Measurements from ENCODE around the gene LYL1. TPM values are rescaled to one million over a fixed set of nuclear protein-coding genes. Genes with fewer than 3 reads are reported as not detected.

The LYL1 gene
- total RNA-seq, 1 donor from 2014 or later, result 25.4 TPM

DNA sequence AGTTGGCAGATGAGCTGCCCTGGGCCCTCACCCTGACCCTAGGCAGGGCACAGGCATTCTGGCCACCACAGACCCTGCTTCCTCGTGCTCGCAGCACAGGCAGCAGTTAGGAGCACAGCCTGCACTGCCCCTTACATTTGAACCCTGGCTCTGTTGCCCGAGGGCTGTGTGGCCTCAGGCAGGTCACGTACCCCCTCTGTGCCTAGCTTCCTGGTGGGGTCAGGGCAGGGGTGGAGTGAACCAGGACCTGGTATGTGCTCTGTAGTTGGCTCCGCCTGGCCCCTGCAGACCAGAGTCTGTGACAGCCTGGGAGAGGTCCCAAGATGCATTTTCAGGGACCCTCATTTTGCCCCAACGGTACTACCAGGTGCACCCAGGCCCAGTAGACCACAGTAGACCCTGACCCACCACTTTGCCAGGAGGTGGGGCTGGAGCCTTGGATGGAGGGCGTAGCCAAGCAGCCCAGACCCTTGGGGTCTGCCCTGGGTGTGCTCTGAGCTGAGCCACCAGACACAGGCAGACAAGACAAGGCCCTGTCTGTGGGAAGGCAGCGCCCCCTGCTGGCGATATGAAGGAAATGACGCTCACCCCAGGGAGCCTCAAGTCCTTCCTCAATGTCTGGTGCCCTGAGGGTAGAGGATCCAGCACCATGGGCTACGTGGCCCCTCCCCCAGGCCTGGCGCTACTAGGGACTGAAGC lies 9.1 kb downstream of the LYL1 start:
- peak; percentile 61 to 86 for DNase-seq (ENCODE audit: low read depth in 2 of 2)

DNA sequence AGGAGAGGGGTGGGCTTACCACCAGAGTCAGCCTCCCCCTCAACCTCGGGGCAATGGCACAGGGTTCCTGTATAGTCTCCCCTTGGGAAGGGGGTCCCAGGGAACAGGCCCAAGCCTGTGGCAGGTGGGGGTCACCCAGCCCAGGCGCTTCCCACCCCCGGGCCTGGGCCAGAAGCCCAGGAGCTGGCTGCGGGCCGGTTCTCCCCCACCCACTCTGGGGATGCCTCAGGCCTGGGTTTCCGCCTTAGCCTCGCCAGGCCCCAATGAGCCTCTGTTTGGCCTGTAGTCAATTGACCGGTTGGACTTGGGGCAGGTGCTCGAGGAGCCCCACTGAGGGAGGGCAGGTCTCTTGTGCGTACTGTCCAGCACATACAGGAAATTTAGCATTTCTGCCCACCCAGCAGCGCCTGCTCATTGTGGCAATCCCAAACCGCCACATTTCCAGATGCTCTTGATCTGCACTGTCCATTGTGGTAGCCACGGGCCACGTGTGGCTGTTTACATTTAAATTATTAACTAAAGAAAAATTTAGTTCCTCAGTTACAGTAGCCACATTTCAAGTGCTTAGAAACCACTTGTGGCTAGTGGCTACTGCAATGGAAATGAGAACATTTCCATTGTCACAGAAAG lies 9.9 kb downstream of the LYL1 start:
- no peak for DNase-seq (ENCODE audit: low read depth in 2 of 2)

DNA sequence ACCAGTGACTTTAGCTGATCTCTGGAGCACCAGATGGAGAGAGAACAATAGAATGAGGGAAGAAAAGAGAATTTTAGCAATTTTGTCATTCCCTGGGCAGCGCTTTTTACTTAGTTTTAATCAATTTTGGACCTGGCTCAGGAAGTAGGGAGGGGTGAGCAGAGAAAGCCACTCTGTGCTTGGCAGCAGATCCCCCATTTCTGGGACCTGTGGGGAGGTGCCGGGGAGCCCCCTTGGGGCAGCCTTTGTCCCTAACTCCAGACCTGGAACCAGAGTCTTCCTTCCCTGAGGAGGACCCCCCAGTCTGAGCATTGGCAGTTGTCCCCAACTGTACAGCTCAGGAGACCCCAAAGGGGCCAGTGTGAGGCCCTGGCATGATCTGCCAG lies 10.5 kb downstream of the LYL1 start:
- DNase-seq (ENCODE audit: low read depth in 2 of 2), result no peak

DNA sequence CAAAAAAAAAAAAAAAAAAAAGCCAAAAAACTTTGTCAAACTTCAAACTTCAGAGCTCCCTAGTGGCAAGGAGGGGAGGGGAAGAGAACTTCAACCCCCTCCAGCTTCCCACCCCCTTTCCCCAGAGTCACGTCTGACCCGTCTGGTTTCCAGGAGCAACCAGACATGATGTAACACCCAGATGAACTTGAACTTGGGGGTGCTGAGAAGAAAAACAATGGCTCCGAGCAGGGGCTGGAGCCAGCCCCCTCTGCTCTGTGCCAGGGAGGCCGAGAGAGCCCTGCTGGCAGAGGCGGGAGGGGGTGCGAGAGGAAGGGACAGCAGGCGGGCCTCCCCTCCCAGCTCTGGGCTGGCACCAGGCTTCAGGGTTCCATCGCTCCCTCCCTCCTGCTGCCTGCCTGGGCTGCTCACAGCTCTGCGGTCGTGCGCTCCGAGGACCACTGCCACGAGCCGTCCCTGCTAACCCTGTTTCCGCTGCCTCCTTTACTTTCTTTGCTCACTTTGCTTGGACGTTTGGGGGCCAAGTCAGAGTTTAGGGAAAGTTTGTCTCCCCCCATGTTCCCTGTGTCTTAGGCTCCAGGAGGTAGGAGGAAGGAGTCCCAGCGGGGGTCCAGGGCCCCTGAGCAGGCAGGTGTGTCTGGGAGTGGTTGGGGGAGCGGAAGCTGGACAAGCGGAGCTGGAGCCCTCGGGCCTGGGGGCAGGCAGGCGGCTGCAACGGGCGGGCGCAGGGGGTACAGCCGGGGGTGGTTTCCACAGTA lies 11.1 kb downstream of the LYL1 start:
- peak in 1 of 2 donors; percentile 64 for DNase-seq (ENCODE audit: low read depth in 2 of 2)

DNA sequence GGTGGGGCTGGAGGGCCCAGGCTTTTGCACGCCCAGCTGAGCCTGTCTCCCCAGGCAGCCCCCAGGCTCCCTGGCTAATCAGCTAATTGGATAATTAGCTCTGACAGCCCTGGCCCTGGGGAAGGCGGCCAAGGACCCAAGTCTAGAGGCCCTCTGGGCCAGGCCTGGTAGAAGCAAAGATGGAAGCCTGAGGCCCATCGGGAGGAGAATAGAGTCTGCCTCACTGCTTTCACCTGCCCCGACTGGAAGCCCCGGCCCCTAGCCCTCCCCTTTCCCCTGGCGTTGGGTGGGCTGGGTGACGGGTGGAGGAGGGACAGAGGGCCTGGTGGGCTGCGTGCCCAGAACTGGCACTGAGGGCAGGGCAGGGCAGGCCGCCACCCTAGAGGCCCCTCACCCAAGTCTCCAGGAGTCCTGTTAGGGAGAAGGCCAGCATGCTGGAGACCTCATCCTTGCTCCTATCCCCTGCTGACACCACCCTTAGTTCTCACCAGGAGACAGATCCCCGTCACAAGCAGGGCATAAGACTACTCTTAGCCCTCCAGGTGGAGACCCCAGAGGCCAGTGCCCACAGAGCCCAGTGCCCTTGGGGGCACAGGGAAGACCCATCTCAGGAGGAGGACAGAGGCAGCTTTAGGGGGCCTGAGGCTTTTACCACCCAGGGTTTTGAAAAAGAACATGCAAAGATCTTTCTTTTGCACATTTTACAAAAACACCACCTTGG lies 12.0 kb downstream of the LYL1 start:
- no peak for DNase-seq (ENCODE audit: low read depth in 2 of 2)

DNA sequence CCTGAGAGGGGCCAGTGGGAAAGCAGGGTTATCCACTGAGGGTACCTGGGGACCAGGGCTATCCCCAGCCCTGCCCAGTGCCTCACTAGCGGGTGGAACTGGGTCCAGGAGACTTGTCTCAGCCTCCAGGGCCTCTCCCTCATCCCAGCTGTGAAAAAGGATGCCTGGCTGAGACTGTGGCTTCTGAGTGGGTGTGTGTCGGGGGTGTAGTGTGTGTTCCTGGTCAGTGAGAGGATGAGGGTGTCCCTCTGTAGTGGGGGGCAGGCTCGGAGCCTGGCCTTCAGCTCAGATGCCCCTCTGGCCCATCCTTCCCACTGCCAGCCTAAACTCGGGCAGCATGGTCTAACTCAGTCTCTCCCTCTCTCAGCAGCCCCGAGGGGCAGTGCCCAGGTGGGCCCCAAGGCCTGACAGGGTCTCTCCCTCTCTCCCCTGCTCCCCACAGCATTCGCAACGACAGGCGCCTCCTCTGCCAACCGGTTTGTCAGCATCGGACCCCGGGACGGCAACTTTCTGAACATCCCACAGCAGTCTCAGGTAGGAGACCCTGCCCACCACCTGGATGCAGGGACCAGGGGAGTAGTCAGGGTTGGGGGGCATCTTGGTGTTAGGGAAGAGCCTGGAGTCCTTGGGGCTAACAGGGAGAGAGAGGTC lies 12.7 kb downstream of the LYL1 start:
- no peak for DNase-seq (ENCODE audit: low read depth in 2 of 2)

DNA sequence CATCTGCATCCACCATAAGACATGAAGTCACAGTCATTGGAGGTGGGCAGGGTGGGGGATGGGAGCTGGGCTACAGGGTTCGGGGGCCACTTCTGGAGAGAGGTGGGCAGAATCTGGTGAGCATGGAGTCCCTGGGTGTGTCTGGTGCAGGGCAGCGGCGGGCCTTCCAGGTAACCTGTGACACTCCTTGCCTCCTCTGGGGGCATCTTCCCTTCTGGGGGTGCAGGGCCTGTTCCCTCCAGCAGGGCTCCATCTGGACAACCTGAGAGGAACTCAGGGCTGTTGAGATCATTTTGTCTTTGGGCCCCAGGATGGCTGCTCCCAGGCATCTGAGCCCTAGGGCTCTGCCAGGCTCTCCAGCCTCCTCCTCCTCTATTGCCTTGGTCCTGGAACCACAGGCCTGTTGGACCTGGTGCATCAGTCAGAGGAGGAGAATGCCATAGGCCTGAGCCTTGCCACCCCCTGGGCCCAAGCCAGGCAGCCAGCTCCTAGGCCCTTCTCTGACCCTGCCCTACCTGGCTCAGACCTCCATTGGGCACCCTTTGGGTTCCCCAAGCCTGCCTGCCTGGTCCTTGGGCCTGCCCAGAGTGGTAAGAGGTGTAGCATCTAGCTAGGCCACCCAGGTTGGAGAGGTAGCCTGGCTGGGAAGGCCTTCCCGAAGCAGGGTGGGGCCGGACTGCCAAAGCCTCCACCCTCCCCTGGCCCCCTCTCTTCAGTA lies 13.4 kb downstream of the LYL1 start:
- DNase-seq (ENCODE audit: low read depth in 2 of 2), result no peak

DNA sequence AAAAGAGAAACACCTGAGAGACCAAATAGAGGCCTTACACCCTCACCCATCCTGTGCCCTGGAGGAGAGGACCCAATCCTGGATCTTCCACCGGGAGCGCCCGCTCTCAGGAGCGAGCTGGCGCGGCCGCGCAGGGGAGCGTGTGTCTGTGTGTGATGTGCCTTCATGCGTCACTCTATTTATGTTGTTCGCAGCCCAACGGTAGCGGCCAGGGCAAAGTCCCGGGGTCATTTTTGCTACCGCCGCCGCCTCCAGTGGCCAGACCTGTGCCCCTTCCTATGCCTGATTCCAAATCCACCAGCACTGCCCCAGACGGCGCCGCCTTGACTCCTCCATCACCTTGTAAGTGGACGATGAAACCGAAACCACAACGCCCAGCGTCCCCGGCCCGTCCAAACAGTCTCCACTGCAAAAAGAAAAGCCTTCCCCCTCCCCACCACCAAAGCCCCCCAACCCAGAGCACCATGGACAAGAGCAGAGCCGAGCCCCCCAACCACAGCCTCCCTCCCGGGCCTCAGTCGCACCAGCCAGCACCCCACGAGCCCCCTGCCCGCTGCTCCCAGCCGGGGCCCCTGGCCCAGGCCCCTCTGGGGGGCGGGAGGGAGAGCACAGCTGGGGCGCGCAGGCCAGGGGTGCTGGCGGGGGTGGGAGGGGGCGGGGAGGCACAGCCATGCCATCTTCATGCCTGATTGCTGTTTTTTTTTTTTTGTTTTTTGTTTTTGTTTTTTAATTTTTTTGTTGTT lies 14.7 kb downstream of the LYL1 start:
- DNase-seq (ENCODE audit: low read depth in 2 of 2), result no peak

DNA sequence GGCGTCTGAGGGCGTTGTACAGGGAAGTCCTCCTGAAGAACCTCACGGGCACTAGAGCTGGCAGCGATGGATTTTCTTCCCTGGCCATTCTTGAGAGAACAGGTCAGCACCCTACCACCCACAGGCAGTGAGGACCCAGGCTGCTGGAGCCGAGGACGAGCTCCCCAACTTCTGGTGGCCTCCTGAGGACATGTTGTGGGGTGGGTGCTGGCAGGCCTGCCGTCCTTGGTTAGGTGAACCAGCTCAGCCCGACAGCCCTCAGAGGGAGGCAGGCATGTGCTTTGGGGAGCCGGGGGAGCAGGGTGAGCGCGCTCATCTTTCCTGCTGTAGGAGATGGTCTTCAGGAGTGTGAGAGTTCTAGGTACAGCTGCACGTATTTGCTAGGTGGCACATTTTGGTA lies 15.4 kb downstream of the LYL1 start:
- no peak for DNase-seq (ENCODE audit: low read depth in 2 of 2)

DNA sequence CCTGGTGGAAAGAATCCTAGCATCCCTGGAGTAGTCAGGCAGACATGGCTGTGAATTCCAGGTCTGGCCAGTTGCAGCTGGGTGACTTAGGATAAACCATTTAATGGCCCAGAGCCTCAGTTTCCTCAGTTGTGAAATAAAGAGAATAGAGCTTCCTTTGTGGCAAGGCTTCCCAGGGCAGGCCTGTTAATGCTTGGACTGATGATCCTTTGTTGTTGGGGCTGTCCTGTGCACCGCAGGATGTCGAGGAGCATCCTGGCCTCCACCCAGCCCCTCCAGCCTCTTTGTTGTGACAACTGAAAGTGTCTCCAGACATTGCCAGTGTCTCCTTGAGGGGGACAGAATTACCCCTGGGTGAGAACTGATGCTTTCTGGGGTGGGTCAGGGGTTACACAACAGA lies 16.3 kb downstream of the LYL1 start:
- DNase-seq (ENCODE audit: low read depth in 2 of 2), result no peak

DNA sequence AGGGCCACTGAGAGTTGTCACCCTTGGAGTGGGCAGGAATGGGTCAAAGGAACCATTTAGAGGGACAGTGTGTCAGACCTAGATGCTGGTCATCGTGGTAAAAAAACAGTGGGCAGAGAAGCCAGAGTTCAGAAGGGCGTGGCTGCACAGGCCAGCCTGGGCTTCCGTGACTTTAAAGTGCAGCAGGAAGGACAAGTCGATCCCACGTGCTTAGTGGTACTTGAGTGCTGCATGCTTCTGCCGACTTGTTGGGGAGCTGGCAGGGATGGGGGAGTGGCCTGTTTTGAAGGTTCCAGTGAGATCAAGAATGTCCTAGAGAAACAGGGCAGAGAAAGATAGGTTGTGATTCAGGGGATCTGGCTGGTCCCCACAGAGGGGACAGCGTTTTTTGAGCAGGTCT lies 17.0 kb downstream of the LYL1 start:
- DNase-seq (ENCODE audit: low read depth in 2 of 2), result no peak

DNA sequence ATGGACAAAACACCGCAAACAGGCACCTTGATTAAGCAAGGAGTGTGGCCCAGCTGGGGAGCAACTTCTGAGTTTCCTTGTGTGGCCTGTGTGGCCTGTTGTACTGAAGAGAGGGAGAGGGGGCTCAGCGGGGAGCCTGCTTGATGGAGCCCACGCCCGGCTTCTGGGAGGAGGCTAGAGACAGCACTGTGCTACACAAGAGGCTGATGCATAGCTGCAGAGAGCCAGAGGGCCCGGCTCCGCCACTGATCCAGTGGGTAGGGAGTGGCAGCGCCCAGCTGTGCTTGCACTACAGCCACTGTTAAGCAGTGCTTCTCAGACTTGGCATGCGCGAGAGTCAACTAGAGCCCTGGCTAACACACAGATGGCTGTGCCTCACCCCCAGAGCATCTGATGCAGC lies 19.0 kb downstream of the LYL1 start:
- no peak for DNase-seq (ENCODE audit: low read depth in 2 of 2)

DNA sequence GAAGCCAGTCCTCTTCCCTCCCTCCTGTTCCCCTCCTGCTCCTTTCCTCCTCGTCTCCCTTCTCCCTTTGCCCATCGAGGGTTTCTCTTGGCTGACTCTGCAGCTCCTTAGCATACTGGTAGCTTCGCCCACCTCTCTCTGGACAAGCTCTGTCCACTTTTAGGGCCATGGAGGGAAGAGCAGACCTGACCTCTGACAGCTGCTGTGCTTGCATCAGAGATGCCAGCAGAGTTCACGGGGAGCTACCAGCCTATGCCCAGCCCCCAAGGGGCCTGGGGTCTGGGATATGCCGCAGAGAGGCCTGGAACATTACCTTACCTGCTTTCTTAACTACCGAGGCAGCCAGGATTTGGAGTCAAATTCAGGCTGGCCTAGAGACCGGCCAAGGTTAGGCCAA lies 19.7 kb downstream of the LYL1 start:
- DNase-seq (ENCODE audit: low read depth in 2 of 2), result no peak

DNA sequence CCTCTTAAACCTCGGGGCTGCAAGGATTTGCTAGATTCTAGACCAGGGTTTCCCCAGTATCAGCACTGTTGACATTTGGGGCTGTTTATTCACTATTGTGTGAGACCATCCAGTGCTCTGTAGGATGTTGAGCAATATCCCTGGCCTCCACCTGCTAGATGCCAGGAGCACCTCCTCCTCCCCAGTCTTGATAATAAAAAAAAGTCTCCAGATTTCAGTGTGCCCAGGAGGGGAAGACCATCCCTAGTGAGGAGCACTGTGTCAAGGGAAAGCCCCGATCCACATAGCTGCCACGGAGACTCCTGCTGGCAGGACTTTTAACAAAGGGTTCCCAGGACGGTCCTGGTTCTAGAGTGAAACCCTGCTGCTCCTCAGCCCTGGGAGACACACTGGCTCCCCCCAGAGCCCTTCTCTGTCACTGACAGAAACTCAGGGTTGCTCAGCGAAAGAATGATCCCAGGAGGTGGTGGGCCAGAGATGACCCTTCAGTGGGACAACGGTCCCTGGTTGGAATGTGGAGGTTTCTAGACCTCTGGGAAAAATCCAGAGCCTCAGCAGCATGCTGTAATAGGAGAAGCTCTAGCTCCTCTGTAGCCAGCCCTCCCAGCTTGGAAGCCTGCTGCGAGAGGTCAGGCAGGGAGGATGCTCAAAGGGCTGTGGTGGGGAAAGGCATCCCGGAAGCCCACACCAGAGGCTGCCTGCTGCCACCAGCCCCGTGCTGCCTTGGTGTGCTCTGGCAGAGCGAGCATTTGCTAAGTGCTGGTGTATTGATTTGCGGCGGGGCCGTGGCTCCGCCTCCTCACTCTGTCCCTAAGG lies 20.3 kb downstream of the LYL1 start:
- peak in 1 of 2 donors; percentile 38 for DNase-seq (ENCODE audit: low read depth in 2 of 2)

DNA sequence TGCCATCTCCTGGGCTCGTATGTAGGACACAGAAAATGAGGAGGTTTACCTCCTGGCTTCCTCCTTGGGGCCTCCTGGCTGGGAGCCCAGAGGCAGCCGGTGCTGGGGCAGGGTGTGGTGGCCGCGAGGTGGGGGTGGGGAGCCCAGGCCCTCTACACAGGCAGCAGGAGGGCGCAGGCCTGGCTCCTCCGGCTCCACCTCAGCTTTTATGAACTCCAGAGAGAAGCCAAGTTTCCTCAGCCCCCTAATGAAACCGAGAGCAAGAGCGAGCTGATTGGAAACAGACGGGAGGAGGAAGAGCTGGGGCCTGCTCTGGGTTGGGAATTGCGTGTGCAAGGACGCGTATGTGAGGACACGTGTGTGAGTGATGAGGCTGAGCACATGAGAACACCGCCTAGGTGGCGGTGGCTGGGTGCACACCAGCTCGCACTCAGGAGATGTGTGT lies 23.1 kb downstream of the LYL1 start:
- no peak for DNase-seq (ENCODE audit: low read depth in 2 of 2)

DNA sequence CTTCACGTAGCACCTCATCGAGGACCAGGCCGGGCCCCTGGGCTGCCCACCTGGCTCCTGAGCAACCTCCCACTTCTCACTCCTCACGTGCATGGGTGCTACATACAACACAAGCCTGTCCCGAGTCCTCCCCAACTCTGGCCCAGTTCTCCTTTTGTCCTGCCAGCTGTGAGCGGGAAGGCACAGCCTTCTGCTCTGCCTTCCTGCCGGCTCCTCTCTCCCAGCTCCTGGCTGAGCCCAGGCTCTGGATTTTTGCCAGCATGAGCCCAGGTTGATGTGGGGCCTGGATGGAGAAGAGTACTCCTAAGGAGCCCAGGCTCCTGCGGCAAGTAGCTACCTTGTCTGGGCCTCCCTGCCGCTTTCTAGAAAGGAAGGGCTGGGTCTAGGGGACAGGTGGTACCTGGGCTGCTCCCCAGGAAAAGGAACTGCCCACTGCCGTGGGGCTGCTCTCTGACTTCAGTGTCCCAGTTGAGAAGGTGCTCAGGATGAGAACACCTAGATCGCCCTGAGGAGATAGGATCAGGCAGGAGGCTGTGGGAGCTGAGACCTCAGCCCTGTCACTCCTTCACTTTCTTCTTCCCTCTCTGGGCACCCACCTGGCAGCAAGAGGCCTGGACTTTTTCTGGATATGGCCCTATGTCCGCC lies 23.6 kb downstream of the LYL1 start:
- no peak for DNase-seq (ENCODE audit: low read depth in 2 of 2)

DNA sequence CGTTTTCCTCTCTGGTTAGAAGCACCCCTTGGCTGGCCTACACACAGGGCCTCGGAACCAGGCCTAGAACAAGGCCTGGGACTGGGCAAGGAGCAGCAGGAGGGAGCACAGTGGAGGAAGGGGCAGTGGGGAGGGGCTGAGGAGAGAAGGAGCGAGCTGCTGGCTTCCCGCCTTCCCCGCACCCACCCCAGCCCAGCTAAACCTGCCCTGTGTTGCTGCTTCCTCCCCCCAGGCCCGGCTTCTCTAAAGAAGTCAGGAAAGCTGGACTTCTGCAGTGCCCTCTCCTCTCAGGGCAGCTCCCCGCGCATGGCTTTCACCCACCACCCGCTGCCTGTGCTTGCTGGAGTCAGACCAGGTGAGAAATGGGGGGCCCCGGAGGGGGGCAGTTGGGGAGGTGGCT lies 24.3 kb downstream of the LYL1 start:
- DNase-seq (ENCODE audit: low read depth in 2 of 2), result no peak

DNA sequence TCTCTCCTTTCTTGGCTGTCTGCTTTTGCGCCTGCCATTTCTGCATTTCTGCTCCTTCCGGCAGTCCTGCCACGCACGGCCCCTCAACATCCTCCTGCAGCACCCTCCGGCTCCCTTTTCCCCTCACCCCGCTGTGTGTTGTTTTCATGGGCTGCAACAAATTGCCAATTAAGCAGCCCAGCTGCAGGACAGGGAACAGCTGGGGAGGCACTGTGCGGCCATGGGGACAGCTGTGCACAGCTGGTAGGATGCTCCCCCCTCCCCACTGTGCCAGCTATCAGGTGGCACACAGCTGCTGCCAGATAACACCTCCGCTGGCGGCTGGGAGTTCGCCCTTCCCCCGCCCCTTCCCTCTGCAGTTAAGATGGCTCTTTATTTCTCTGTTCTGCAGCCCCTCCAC lies 25.4 kb downstream of the LYL1 start:
- DNase-seq (ENCODE audit: low read depth in 2 of 2), result no peak

DNA sequence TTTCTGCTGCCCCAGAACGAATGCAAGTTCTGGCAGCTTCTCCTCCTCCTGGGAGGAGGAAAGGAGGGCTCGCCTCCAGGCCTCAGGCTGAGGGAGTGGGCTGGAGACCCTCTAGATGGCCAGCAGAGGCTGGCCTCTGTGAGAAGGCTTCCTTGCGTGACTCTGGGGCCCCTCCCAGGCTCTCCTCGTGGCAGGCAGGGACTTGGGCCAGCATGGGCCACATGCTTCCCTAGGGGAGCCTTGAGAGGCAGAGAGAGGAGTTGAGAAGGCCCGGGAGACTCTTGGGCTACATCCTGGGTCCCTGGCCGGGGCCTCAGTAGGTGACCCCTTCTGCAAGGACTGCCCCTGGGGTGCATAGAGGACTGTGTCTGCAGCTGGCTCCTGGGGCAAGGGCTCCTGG lies 25.9 kb downstream of the LYL1 start:
- no peak for DNase-seq (ENCODE audit: low read depth in 2 of 2)

Data from dermis microvascular lymphatic vessel endothelial cell (primary cell).